ENCODE results near the gene SHB.

Gene SHB

DNA sequence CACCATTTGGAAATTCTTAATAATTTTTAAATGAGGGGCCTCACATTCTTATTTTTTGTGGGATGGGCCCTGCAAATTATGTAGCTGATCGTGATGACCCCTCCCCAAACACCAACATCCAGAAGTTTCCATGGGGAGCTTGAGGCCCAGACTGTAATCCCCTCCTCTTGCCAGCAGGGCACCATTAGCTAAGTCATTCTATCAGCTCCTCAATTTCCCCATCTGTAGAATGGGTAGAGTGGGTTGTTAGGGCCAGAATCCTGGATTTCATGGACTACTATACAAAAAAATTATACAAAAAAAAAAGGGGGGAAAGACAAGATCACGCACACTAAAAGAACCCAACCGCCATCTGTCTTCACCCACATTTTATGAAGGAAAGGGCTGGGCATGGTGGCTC lies 38.4 kb downstream of the SHB start:
- H3K4me3 Mint-ChIP-seq = no peak overlapping the region
- no peak overlapping the region for H3K27ac Mint-ChIP-seq
- peaks cover 5% of the 10 kb centered on the region for H3K4me1 Mint-ChIP-seq (ENCODE audit: low read depth)
- no peaks in the 10 kb centered on the region for H3K9me3 Mint-ChIP-seq (ENCODE audit: low read depth)
- H3K36me3 Mint-ChIP-seq = no peaks in the 10 kb centered on the region
- H3K27me3 Mint-ChIP-seq = no peaks in the 10 kb centered on the region

DNA sequence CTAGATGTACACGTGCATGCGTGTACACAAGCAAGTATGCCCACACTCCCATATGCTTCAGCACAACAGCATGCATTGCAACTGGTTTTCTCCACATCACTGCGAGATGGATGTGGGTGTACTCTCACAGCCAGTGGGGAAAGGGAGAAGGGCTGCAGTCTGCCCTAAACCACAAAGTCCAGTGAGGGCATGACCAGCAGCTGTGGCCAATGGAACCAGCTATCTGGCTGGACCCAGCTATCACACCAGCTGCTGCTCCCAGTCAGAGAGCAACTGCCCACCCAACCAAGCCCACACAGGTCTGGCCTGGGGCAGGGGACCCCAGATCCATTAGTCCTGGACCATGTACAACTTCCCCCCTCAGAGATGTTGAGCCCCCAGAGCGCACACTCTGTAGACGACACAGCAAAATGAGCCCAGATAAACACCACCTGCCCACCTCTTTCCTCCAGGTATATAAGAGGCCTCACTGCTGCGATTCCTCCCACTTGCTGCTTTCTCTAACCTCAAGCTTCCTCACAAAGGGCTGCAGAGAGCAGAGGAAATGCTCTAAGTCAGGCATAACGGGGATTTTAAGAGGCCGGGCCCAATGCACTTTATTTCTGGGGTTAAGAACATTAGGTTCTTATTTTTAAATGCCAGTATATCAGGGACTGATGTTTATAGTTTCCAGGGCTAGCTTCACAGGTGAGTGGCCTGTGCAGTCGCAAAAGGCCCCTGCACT lies 39.0 kb downstream of the SHB start:
- no peaks in the 10 kb centered on the region for H3K36me3 Mint-ChIP-seq
- H3K4me1 Mint-ChIP-seq (ENCODE audit: low read depth) = peaks cover 5% of the 10 kb centered on the region
- no peak overlapping the region for H3K27ac Mint-ChIP-seq
- no peak overlapping the region for H3K4me3 Mint-ChIP-seq
- H3K9me3 Mint-ChIP-seq (ENCODE audit: low read depth) = no peaks in the 10 kb centered on the region
- no peaks in the 10 kb centered on the region for H3K27me3 Mint-ChIP-seq

GRCh38 chr9:38027714-38028113 lies 41.3 kb downstream of the SHB start:
- Mint-ChIP-seq H3K36me3 (no peaks in the 10 kb centered on the region), H3K4me1 (ENCODE audit: low read depth) (peaks cover 5% of the 10 kb centered on the region), H3K27me3 (no peaks in the 10 kb centered on the region), H3K4me3 (no peak overlapping the region), H3K9me3 (ENCODE audit: low read depth) (no peaks in the 10 kb centered on the region), H3K27ac (no peak overlapping the region)

DNA sequence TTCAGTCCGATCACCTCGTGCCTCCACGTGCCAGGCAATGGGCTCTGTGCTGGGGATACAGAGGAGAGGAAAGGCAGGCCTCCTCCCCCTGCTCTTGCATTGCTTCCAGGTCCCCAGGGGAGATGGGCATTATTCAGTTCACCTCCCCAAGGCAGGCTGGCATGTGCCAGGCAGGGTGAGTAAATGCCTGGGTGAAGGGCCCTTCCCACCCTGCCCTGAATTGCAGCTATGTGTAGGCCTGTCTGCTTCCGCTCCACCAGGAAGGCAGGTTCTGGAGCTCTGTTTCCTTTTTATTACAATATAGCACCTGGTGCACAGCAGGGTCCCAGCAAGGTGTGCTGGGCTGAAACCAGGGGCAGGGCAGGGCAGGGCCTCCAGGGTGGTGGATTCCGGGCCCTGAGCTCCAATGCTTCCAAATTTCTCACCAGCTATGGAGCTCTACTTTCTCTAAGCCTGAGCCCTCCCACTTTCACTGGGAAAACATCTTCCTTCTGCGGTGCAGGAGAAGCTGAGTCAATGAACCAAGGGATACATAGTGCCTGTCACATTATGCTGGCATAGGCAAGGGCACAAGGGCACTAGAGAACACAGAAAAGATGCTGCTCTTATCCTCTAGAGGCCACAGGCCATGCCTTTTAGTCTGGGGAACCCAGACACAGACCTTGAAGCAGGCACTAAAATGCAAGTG lies 42.0 kb downstream of the SHB start:
- Mint-ChIP-seq H3K36me3 (no peaks in the 10 kb centered on the region), H3K27me3 (no peaks in the 10 kb centered on the region), H3K27ac (no peak overlapping the region), H3K9me3 (ENCODE audit: low read depth) (no peaks in the 10 kb centered on the region), H3K4me3 (no peak overlapping the region), H3K4me1 (ENCODE audit: low read depth) (peaks cover 5% of the 10 kb centered on the region)

- Mint-ChIP-seq H3K27me3 (no peaks in the 10 kb centered on the region), H3K9me3 (ENCODE audit: low read depth) (no peaks in the 10 kb centered on the region), H3K4me1 (ENCODE audit: low read depth) (peaks cover 5% of the 10 kb centered on the region), H3K4me3 (no peak overlapping the region), H3K27ac (no peak overlapping the region), H3K36me3 (no peaks in the 10 kb centered on the region)
Observed at GRCh38 chr9:38026021-38026809, 42.8 kb downstream of the SHB start.

DNA sequence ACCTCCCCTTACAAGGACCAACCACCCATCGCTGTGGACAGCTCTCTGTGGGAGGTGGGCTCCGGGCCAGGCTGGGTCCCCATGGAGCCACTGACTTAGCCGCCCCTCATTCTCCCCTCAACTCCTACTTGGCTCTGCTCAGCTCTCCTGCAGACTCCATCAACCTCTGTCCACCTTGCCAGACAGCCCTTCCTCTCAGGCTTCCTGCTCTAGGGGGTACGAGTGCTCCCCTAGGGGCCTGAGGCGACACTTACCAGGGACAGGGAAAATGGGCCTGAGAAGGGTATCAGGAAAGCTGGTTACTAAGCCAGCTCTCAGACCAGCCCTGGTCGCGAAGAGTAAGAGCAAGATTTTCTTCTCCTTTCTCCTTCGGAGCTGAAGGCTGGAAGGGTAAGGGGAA lies 43.9 kb downstream of the SHB start:
- Mint-ChIP-seq H3K4me1 (ENCODE audit: low read depth) (peaks cover 4% of the 10 kb centered on the region), H3K9me3 (ENCODE audit: low read depth) (no peaks in the 10 kb centered on the region), H3K36me3 (no peaks in the 10 kb centered on the region), H3K4me3 (no peak overlapping the region), H3K27ac (no peak overlapping the region), H3K27me3 (no peaks in the 10 kb centered on the region)

- H3K36me3 Mint-ChIP-seq = no peaks in the 10 kb centered on the region
- H3K4me1 Mint-ChIP-seq (ENCODE audit: low read depth) = no peaks in the 10 kb centered on the region
- no peaks in the 10 kb centered on the region for H3K9me3 Mint-ChIP-seq (ENCODE audit: low read depth)
- no peaks in the 10 kb centered on the region for H3K27me3 Mint-ChIP-seq
- H3K27ac Mint-ChIP-seq = no peak overlapping the region
- no peak overlapping the region for H3K4me3 Mint-ChIP-seq
Observed at GRCh38 chr9:38024036-38024681, 44.9 kb downstream of the SHB start.

DNA sequence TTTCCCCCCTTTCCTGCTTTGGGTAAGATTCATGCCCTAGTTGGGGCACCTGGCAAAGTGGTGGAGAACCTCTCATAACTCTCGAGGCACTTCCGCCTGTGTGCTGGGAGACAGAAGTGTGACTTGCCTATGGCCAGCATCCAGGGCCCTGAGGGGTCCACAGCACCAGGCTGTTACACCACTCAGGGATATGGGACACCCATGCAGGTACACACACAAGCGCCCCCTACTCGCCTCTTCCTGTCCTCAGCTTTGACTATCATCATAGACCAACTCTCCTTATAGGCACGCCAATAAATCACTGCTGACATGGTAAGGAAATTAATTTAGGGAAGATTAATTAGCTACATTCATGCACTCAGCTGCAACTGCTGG lies 45.4 kb downstream of the SHB start:
- Mint-ChIP-seq H3K4me1 (ENCODE audit: low read depth) (no peaks in the 10 kb centered on the region), H3K27ac (no peak overlapping the region), H3K4me3 (no peak overlapping the region), H3K27me3 (no peaks in the 10 kb centered on the region), H3K36me3 (no peaks in the 10 kb centered on the region), H3K9me3 (ENCODE audit: low read depth) (no peaks in the 10 kb centered on the region)

DNA sequence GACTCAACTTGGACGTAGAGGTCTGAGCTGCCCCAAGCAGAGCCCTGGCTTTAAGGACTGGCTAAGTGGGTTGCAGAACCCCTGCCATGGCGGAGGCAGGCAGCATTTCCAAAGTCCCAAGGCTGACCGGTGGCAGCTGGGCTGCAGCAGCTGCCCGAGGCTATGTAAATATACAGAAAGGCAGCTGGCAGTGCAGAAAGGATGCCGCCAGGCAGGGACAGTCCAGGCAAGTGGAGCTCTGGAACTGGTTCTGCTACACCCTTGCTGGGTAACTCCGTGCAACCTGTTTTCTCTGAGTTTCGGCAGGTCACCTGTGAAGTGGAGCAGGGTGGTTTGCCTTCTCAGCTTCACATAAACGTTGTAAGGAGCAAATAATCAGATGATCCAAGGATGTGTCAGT lies 46.0 kb downstream of the SHB start:
- Mint-ChIP-seq H3K36me3 (no peaks in the 10 kb centered on the region), H3K4me3 (no peak overlapping the region), H3K4me1 (ENCODE audit: low read depth) (no peaks in the 10 kb centered on the region), H3K9me3 (ENCODE audit: low read depth) (no peaks in the 10 kb centered on the region), H3K27ac (no peak overlapping the region), H3K27me3 (no peaks in the 10 kb centered on the region)

DNA sequence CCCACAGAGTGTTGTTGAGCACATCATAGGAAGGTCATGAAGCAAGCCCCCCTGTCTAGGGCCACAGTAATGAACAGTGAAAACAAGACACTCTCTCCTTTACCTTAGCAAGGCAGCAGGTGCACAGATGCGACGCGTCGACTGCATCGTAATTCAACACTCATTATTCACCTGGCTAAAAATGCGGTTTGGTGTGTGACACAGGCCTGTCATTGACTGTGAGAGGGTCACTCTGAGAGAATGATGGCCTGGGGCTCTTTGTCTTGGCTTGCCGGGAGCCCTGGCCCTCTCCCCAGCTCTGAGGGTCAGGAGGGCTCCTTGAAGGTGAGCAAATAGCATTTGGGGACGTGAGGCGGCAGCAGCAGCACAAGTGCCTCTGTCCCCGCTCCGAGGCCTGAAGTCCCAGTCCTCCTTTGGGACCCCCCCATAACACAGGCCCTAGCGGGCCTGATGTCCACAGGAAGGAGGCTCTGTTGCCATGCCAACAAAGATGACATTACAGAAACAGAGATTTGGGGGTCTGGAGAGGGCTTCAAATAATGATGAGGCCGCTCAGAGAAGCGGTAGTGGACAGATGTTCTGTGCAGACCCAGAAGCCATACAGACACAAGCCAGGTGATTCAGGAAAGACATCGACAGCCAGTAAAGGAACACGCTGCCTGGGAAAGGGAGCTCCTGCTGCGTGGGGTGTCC lies 46.7 kb downstream of the SHB start:
- no peak overlapping the region for H3K4me3 Mint-ChIP-seq
- no peaks in the 10 kb centered on the region for H3K4me1 Mint-ChIP-seq (ENCODE audit: low read depth)
- H3K27ac Mint-ChIP-seq = no peak overlapping the region
- no peaks in the 10 kb centered on the region for H3K36me3 Mint-ChIP-seq
- H3K27me3 Mint-ChIP-seq = no peaks in the 10 kb centered on the region
- H3K9me3 Mint-ChIP-seq (ENCODE audit: low read depth) = no peaks in the 10 kb centered on the region

DNA sequence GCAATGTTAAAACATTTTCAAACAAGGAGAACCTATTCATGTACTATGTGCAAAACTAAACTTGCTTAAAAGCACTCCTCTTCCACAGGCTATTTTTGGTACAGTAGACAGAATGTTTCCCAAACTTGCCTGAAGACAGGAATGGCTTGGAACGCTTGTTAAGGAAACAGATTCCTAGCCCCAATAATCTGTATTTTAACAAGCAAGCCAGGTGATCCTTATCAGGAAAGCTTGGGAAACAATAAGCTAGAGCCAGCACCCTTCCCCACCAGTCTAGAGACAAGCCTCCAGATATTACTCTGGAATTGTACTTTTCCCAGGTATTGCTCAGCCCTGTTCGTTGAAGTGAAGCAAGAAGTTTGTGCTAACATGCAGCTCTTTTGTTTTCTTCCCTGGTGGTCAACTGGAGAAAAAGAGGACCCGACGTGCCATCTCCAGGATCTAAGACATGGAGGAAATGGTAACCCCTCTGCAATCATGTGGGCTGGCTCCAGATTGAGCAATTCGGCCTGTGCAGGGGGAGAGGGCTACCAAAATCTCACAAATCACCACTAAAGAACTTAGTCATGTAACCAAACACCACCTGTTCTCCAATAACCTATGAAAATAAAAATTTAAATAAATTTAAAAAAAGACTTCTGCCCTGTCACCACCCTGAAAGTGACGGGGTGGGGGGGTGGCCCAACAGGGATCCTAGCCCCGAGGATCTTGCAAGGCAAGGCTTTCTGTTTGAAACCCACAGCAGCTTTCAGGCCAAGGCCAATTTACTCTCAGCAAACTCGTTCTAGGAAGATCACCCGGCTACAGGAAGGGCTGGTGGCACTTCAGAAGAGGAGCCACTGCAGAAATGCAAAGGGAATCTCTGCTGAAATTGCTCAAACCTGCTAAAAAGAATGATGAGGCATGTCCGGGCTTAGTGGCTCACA lies 48.6 kb downstream of the SHB start:
- Mint-ChIP-seq H3K4me1 (ENCODE audit: low read depth) (no peaks in the 10 kb centered on the region), H3K27ac (no peak overlapping the region), H3K9me3 (ENCODE audit: low read depth) (no peaks in the 10 kb centered on the region), H3K4me3 (no peak overlapping the region), H3K36me3 (no peaks in the 10 kb centered on the region), H3K27me3 (no peaks in the 10 kb centered on the region)

- Mint-ChIP-seq H3K4me3 (no peak overlapping the region), H3K36me3 (no peaks in the 10 kb centered on the region), H3K27me3 (no peaks in the 10 kb centered on the region), H3K9me3 (ENCODE audit: low read depth) (no peaks in the 10 kb centered on the region), H3K4me1 (ENCODE audit: low read depth) (no peaks in the 10 kb centered on the region), H3K27ac (no peak overlapping the region)
Observed at GRCh38 chr9:38019731-38020130, 49.3 kb downstream of the SHB start.

DNA sequence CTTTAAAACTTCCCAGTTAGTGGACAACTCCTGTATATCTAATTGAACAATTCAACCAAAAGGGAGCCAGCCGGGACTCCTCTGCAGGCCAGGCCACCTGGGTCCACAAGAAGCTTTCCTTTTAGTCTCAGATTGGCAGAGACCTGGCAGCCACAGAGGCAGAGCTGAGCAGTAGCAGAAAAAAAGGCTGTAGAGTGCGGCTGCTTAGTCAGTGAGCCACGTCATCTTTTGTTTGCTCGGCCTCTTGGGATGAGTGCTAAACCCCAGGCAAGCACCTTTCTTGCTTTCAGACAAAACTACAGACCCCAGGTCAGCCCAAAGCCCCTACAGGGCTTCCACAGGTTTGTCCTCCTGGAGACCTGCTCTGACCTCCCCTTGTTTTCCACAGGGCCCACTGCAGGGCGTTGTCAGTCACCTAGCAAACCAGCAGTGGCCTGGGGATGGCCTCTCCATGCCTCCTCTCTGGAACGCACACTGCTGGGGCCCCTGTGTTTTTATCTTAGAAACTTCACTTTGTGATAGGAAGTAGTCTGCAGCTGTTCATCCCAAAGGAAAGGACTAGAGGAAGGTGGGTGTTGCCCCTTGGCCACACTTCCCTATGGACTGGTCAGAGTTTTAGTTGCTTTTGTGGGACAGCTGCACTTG lies 49.9 kb downstream of the SHB start:
- Mint-ChIP-seq H3K4me1 (ENCODE audit: low read depth) (no peaks in the 10 kb centered on the region), H3K4me3 (no peak overlapping the region), H3K27me3 (no peaks in the 10 kb centered on the region), H3K27ac (no peak overlapping the region), H3K36me3 (no peaks in the 10 kb centered on the region), H3K9me3 (ENCODE audit: low read depth) (no peaks in the 10 kb centered on the region)
